HUDEP-2 (cell line): ENCODE results near the gene HOXB2.

Experiments
- DNase-seq, 76 experiments: peaks; one replicate each; lab custom pipeline; 2025; ENCODE audit not compliant: unreplicated experiment in 76 of 76; lab: John Stamatoyannopoulos, UW

The HOXB2 gene

GRCh38 chr17:48579760-48580554 is 35.0 kb upstream of the HOXB2 start:
- no peak for DNase-seq

GRCh38 chr17:48579471-48579759 is 34.5 kb upstream of the HOXB2 start:
- no peak for DNase-seq

- peak in 4 of 76 experiments; percentile 11 to 60 (median 27) for DNase-seq
Measured at GRCh38 chr17:48578616-48579470, 33.9 kb upstream of the HOXB2 start.

DNA sequence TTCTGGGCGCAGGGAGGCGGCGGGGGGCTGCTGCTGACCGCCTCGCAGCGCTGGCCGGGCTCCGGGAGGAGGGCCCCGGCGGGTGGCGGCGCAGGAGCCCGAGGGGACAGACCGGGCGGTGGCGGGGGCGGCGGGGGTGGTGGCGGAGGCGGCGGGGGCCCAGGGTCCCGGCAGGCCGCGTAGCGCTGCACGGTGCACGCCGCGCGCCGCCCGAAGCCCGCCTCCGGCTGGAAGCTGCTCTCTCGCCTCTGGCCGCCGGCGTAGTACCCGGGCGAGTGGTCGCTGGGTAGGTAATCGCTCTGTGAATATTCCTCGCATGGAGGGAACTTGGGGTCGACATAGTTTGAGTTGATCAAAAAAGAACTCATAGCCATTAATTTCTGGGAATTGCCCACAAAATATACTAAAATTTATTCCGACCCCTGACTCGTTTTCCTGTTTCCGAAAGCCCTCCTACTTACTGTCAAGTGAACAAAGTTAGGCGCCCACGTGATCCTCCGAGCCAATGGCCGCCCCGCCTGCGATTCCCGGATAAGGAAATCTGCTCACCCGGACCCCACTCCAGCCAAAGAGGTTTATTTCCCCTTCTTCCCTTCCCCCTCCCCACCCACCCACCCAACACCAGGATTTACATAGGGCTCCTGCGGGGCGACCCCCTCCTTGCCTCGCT is 33.2 kb upstream of the HOXB2 start, which contains the start of gene HOXB4:
TSS of gene HOXB4 (minus strand) at position 405 of the 670 bp plus-strand sequence. CDS start at position 374, 31 bp downstream.
- DNase-seq = peak in 72 of 76 experiments; percentile 14 to 86 (median 65)

GRCh38 chr17:48577330-48577945 is 32.5 kb upstream of the HOXB2 start:
- DNase-seq = peak in 18 of 76 experiments; percentile 11 to 60 (median 26)

DNA sequence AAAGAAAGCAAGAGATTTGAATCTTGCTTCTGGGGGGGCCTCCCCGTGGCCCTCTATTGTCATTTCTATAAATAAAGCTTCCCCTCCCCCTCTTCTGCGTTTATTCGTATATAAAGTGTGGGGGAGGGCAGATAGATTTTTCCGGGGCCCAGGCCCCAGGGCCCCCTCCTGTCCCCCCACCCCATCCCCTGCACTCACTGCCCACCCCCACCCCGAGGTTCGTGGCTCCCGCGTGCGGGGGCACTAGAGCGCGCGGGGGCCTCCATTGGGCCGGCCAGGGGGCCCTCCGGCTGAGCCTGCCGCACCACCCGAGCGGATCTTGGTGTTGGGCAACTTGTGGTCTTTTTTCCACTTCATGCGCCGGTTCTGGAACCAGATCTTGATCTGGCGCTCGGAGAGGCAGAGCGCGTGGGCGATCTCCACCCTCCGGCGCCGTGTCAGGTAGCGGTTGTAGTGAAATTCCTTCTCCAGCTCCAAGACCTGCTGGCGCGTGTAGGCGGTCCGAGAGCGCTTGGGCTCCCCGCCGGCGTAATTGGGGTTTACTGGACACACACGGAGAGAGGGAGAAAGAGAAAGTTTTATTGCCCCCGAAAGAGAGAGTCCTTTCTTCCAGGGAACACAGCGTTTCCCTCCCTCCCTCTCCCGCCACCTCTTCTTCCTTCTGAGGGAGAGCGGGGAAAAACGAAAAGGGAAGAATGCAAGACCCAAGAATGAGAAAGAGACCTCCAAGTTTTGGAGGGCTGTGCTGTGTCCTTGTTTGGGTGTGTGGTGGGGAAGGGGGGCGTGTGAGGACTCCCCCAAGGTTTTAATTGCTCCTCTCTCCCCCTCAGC is 31.8 kb upstream of the HOXB2 start:
- DNase-seq = peak in 63 of 76 experiments; percentile 9 to 73 (median 41)

- DNase-seq = no peak
Measured at GRCh38 chr17:48575673-48576478, 31.0 kb upstream of the HOXB2 start.

GRCh38 chr17:48575066-48575582 is 30.2 kb upstream of the HOXB2 start:
- no peak for DNase-seq

- DNase-seq = no peak
Measured at GRCh38 chr17:48574505-48575065, 29.7 kb upstream of the HOXB2 start.

- no peak for DNase-seq
Measured at GRCh38 chr17:48571826-48572417, 27.0 kb upstream of the HOXB2 start.

DNA sequence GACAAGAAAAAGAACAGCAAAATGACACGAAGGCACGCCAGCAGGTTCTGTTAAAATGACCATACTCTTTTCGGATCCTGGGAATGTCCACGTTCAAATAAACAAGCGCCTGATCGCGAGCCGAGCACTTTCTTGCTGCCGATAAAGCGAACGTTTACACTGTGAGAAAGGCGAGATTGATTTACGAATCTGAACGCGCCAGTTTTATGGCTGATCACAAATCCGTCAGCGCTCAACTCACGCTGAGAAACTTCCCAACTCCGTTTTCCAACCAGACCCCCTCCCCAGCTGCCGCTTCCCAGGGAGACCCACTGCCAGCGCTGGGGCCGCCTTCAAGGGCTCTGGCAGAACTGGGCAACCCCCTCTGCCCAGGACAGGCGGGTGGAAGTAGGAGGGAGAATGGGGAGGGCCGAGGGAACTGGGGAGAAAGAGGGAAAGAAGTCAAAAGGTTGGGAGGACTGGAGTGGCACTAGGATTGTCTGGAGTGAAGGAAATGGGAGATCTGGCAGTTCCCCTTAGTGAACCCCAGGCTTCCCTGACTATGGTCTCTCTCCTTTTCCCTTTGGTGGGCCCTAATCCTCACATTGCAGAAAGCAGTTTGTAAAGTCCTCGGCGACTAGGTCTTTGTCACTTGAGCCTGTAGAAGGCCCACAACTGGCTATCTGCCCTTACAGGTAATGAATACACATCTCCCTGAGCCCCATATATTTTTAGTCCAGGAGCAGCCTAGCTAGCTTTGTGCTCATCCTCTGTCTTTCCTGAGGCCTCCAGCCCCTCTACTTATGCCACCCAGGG is 26.3 kb upstream of the HOXB2 start:
- DNase-seq = no peak

DNA sequence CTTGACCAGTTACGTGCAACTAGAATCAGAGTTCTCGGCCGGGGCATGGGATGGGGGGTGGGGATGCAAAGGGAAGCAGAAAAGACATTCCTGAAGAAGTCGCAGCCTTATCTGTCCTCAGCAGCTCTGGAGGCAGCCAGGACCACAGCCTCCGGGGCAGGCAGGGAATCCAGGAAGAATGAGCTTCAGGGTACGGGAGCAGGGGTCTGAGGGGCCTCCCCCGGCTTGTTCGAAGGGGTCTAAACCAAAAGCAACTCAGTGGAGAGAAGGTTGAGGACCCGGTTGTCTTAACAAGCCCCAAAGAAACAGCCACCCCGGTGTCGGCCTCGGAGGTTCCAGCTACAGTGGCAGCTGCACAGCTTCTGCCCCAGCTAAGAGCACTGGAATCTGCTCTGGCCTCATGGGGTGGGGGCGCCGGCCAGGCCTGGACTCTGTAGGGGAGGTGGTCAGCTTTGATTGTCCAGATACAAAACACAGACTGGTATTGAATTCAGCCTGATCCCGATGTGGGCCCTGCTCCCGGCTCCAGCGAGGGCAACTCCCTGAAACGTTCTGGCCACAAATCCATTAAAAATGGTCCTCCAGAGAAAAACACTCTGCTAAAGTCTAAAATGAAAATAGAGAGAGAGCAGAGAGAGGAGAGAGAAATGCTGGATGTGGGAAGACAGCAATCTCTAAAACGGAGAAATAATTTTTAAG is 25.6 kb upstream of the HOXB2 start:
- DNase-seq = no peak

GRCh38 chr17:48569674-48570324 is 24.9 kb upstream of the HOXB2 start:
- no peak for DNase-seq

GRCh38 chr17:48569240-48569582 is 24.3 kb upstream of the HOXB2 start:
- no peak for DNase-seq

GRCh38 chr17:48568499-48569239 is 23.8 kb upstream of the HOXB2 start:
- DNase-seq = no peak
